Activated gamma-delta T cell treated with anti-CD3 and anti-CD28 coated beads, Interleukin-2, amount 50 U/mL, for 16 hours (primary cell): ENCODE measurements around the gene CSNK2A2.

ENCODE experiments used
- DNase-seq: peaks from one replicate; pipeline ENCODE4 v3.0.0-alpha.2; 2020; ENCODE audit warnings: low read depth

The CSNK2A2 gene

DNA sequence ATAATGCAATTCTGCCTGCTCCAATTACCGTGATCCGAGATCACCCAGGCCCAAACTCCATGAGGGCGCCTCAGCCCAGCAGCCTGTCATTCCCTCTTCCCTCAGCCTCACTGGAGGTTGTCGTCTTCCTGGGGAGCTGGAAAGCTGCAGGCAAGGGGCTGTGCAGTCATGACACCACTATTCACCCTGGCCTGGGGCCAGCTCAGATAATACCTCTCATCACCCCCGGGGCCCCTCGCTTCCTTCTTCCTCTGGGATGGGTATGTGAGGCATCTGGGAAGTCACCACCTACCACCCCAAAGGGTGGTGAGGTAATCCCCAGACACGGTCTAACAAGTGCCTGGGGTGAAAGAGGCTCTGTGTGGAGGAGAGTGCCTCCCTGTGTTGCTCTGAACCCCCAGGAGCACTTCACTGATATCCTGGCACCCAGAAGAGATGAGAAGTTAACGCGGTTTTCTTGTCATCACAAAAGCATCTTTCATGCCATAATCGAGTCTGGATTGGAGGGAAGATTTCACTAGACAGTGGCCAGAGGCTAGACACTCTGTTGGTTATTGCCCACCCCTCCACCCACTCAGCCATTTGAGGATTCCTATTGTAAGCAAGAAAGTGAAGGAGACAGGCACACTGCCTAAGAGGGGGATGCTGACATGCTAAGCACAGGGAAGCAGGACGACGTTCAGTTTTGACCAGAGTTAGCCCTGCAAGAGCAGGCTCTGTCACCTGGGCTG, 87.2 kb downstream of the CSNK2A2 start:
- DNase-seq: no peak

DNA sequence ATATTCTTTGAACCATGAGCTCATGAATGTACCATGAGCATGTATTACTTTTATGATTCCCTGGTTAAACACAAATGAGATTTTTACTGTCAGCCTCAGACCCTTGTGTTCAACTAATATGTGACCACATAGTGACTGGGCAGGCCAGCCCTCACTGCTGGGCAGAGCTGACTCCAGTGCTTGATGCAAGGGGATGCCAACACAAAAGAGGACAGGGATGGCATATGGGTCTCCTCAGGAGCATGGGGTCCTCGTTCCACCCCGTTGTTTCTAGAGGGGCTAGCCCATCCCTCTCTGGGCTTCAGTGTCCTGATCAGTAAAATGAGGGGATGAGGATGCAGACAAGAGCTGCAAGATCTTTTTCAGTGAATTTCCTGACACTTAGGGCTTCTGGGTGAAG, 88.0 kb downstream of the CSNK2A2 start:
- DNase-seq: no peak

DNA sequence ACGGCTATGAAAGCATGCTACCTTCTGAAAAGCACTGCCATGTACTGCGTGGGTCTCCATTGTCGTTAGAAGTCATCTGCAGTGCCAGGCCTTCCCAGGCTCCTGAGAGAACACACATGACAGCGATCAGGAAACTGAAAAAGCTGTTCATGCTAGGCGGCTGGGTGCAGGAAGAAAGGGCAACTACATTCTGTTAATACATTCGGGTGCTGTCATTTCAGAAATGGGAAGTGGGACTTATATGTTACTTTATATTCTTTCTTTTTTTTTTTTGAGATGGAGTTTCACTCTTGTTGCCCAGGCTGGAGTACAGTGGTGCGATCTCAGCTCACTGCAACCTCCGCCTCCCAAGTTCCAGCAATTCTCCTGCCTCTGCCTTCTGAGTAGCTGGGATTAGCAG, 88.6 kb downstream of the CSNK2A2 start:
- no peak for DNase-seq
